Effector memory CD4-positive, alpha-beta T cell (primary cell): ENCODE data around the gene PCMTD2.

Source experiments
- DNase-seq, 3 donors: peaks; one replicate each; pipeline ENCODE4 v3.0.0-alpha.2; 2020
- H3K27ac ChIP-seq: 2 replicates; pipeline ENCODE4 v1.7.0; 2013; ENCODE audit warnings: mild to moderate bottlenecking, low read length, moderate library complexity; ENCODE audit not compliant: insufficient read depth, poor library complexity, severe bottlenecking
- H3K27me3 ChIP-seq: replicated peaks from 2 replicates; pipeline ENCODE4 v1.7.0; 2013; ENCODE audit warnings: mild to moderate bottlenecking, low read length; ENCODE audit not compliant: insufficient read depth, control insufficient read depth, poor library complexity, severe bottlenecking
- H3K36me3 ChIP-seq: 2 replicates; pipeline ENCODE4 v1.7.0; 2013; ENCODE audit warnings: mild to moderate bottlenecking, low read length, moderate library complexity; ENCODE audit not compliant: control insufficient read depth, insufficient read depth
- H3K4me1 ChIP-seq: 2 replicates; pipeline ENCODE4 v1.7.0; 2013; ENCODE audit warnings: low read length, mild to moderate bottlenecking; ENCODE audit not compliant: control insufficient read depth, insufficient read depth, poor library complexity, severe bottlenecking
- H3K4me3 ChIP-seq: 2 replicates; pipeline ENCODE4 v1.7.0; 2013; ENCODE audit warnings: low read length, low read depth, mild to moderate bottlenecking; ENCODE audit not compliant: insufficient read depth, poor library complexity, severe bottlenecking
- H3K9me3 ChIP-seq: 2 replicates; pipeline ENCODE4 v1.7.0; 2013; ENCODE audit warnings: mild to moderate bottlenecking, low read length, moderate library complexity; ENCODE audit not compliant: control insufficient read depth

PCMTD2 gene

DNA sequence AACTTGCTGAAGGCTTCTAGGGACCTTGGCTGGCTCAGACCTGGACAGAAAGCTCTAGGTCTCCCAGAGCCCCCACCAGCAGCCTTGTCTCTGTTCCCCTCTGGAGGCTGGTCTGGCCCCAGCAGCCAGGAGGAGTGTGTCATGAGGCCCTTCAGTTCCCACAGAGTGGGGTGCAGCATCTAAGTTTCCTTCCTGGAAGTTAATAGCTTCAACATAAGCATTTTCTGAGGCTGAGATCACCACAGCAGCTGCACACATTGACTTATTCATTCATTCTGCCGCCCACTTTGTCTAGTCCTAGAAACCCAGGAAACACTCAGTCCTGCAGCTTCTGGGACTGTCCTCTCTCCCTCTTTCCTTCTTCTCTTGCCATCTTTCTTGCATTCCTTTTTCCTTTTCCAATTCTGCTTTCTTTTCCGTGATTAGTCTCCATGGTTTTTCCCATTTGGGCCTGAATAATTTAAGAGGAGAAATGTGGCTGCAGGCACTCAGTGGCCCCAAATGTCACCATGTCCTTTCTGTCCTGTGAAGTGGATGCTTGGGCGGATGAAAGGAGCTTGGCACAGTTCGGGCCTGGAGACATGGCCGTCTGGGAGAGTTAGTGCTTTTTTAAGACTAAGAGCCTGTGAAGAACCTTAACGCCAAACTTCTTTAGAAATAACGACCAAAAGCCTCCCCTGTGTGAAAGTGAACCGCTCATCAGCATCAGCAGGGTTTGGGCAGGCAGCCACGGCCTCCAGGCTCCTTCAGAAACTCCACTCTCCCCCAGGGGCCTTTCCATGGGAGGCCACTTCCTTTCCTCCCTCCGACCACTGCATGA lies 31.0 kb upstream of the PCMTD2 start:
- no peak overlapping the region for H3K4me3 ChIP-seq
- no peak overlapping the region for H3K27ac ChIP-seq
- H3K4me1 ChIP-seq: peaks cover 10% of the 10 kb centered on the region
- H3K9me3 ChIP-seq: no peaks in the 10 kb centered on the region
- DNase-seq: no peak
- no peaks in the 10 kb centered on the region for H3K36me3 ChIP-seq
- no peaks in the 10 kb centered on the region for H3K27me3 ChIP-seq

DNA sequence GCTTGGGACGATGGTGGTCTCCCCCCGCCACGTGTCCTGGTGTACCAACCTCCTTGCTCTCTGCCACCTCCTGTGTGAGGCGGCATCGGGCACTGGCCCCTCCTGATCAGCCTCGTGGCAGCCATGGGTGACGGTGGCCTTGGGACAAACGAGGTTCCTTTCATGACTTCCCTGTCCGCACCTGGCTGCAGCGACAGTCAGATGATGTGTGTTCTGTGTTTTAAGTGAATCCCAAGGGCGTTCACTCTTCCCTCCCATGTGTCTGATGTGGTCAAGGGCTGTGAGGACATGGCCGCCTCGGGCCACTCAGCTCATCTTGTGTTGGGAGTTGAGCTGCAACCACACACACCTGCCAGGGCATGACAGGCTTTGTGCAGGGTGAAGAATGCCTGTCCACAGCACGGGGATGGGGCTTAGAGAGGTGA lies 30.4 kb upstream of the PCMTD2 start:
- no peak overlapping the region for H3K27ac ChIP-seq
- no peak for DNase-seq
- H3K27me3 ChIP-seq: no peaks in the 10 kb centered on the region
- H3K4me1 ChIP-seq: peaks cover 10% of the 10 kb centered on the region
- no peaks in the 10 kb centered on the region for H3K9me3 ChIP-seq
- H3K36me3 ChIP-seq: no peaks in the 10 kb centered on the region
- no peak overlapping the region for H3K4me3 ChIP-seq

DNA sequence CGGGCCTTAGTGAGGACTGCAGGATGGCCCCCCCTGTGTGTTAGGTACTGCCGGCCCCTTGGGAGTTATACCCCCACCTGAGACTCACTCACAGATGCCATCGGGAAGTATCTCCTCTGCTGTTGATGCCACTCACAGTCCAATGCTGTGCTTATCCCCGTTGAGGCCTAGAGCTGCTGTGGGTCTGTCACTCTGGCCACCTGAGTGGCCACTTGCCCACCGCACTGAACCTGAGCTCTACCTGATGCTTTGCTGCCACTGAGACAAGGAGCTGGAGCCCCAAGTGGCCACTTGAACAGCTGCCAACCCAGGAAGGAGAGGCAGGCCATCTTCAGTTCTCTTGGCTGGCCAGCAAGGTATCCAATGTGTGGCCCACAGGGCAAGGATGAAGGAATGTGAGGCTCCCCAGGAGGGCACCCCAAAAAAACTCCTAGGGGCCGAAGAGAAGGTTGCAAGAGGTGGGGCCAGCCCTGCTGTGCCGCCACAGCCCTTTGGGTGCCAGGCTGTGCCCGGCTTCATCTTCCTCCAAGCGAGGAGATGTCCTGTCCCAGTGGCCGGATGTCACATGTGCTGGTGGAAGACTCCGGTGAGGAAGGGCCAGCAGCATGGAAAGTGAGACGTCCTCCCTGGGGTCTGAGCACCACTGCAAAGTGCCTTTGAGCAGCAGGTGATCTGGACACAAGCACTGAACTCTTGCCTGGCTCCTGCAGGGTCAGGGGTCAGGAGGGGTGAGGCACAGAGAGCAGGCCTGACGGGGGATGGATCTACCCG lies 29.5 kb upstream of the PCMTD2 start:
- DNase-seq: no peak
- no peaks in the 10 kb centered on the region for H3K36me3 ChIP-seq
- H3K9me3 ChIP-seq: no peaks in the 10 kb centered on the region
- no peak overlapping the region for H3K4me3 ChIP-seq
- peaks cover 10% of the 10 kb centered on the region for H3K4me1 ChIP-seq
- no peaks in the 10 kb centered on the region for H3K27me3 ChIP-seq
- no peak overlapping the region for H3K27ac ChIP-seq

DNA sequence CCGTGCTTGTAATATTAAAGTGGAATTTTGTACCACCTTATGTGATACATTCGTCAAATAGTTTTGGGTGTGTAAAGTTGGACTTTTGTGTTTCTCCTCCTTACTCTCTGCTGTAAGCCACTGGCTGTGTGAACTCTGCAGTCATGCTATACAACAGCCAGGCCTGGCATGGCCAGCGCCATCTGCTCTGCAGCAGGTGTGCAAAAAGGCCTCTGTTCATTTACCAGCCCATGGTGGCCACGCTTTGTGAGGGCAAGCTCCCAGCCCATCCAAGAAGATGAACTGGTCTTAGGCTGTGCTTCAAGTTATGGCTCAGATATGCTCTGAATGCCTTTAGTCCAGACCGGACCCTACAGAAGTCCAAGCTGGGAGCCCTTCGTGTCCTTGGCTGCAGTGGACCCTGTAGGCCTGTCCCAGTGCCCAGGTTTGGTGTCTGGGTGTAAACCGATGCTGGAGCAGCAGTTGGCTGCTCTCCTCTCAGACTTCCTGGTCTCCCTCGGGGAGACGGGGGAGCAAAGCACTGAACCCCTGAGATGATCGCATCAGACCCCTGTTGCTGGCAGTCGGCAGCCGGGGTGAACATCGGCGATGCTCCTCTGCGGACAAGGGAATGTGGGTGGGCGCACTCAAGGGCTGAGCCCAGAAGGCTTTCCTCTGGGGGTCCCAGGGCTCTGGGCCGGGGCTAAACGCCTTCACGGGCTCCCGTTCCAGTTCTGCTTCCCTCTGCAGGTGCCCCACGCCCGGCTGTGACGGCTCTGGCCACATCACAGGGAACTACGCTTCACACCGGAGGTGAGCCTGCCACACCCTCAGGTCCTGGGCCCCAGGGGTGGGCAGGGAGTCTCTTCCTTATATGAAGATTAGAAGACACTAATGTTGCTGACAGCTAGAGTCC lies 28.6 kb upstream of the PCMTD2 start:
- H3K36me3 ChIP-seq: no peaks in the 10 kb centered on the region
- no peaks in the 10 kb centered on the region for H3K9me3 ChIP-seq
- DNase-seq: peak in 2 of 3 donors; percentile 8 to 23
- H3K27me3 ChIP-seq: no peaks in the 10 kb centered on the region
- H3K4me1 ChIP-seq: peaks cover 10% of the 10 kb centered on the region
- no peak overlapping the region for H3K4me3 ChIP-seq
- no peak overlapping the region for H3K27ac ChIP-seq

DNA sequence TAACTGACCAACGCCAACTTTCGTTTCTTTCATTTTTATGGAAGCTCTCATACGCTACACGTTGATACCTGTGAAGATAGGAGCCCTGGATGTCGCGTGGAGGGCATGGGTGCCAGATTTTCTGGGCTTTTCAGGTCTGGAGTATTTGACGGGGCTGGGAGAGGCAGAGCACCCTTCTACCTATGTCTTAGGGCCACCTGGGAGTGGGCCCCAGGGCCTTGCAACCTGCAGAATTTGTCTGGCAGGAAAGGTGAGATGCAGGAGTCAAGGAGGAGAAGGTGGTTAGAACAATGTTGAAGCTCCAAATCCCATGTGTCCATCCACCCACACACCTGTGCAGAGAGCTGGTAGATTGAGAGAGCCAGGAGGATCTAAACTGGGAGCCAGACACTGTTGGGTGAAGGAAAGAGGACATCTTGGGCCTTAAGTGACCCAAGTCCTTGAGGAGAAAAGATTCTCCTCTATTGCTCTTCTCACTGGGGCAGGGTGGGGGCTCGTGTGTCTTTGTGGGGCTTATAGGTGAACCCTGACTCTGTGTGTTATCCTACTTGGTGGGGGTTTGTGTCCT lies 27.4 kb upstream of the PCMTD2 start:
- H3K27me3 ChIP-seq: no peaks in the 10 kb centered on the region
- no peak overlapping the region for H3K4me3 ChIP-seq
- no peaks in the 10 kb centered on the region for H3K9me3 ChIP-seq
- no peak overlapping the region for H3K27ac ChIP-seq
- H3K36me3 ChIP-seq: no peaks in the 10 kb centered on the region
- no peak for DNase-seq
- H3K4me1 ChIP-seq: peaks cover 10% of the 10 kb centered on the region

DNA sequence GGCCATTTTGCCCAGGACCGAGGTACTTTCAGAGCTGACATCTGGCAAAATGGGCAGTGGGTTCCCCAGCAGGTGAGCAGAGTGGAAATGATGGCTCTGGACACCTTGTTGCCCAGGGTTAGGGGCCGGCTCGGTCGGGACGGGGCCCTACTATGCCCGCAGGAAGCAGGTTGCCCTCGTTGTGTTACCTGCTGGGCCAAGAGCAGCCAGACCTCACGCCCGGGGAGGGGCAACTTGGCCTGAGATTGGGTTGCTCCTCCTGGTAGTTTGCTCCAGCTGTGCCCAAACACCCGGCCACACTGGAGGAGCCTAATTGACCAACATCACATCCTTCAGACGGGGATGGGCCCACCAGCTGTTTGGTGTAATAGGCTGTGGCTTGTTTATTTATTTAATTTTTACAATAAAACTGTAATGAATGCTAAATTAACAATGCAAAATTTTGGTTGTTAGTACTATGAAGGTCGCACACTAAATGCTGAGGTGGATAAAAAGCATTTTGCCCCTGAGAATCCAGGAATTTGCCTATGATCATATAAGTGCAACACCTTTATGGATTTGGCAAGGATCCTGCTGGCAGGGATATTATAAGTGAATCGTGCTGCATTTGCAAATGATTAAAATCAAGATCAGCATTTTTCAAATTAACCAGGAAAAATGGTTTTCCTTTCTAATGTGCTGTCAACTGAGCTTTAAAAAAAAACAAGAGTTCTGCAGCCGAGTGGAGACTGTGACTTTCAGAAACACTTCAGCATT lies 26.6 kb upstream of the PCMTD2 start:
- H3K27ac ChIP-seq: no peak overlapping the region
- peaks cover 10% of the 10 kb centered on the region for H3K4me1 ChIP-seq
- H3K27me3 ChIP-seq: no peaks in the 10 kb centered on the region
- no peak overlapping the region for H3K4me3 ChIP-seq
- no peak for DNase-seq
- no peaks in the 10 kb centered on the region for H3K36me3 ChIP-seq
- H3K9me3 ChIP-seq: no peaks in the 10 kb centered on the region

DNA sequence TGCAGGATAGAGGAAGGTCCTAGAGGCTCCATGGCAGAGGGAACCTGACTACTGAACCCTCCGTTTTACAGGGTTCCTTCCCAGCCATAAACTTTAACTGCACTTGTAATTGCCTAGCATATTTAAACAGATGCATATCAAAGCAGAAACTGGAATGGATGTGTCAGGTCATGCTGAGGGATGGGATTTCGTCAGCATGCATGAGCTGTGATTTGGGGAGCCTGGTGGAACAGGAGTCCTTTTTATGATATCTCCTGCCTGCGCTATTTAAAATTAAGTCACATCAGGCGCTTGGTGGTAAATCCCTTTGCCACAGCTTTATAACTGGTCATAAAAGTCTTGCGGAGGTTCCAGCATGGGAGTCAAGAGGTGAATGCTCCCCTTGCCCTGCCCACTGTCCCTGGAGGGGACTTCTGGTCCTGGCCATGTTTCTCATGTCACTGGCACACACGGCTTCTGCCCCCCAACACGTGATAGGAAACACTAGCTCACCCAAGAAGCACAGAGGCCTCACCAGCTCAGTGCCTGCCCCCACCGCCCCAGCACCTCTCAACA lies 26.0 kb upstream of the PCMTD2 start:
- Histone ChIP-seq H3K4me3 (no peak overlapping the region), H3K4me1 (peaks cover 12% of the 10 kb centered on the region), H3K9me3 (no peaks in the 10 kb centered on the region), H3K27ac (no peak overlapping the region), H3K27me3 (no peaks in the 10 kb centered on the region), H3K36me3 (no peaks in the 10 kb centered on the region)
- DNase-seq: no peak

DNA sequence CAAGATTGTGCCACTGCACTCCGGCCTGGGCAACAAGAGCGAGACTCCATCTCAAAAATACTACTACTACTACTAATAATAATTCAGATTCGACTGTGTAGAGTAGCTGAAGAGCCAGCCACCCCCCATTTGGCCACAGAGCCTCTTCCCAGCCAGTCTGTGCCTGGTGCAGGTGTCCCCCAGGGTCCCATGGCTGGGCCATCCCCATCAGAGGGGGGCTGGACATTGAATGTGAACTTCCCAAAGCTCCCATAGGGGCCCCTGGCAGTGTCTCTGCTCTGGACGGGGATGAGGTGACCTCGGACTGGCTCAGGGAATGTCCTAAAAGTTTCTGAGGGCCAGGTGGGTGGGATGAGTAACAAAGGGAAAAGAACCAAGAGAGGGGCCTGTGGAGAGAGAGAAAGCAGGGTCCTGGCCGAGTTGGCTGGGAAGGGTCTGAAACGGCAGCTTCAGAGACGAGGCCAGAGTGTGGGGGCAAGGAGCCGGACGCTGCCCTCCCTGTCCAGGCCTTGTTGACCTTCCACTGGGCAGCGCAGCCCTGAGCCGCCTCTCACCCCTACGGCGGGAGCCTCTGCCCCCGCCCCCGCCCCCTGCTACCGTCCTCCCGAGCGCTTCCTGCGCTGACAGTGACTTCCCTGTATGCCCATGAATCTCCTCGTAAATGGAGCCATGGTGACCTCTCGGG lies 24.9 kb upstream of the PCMTD2 start:
- H3K27me3 ChIP-seq: no peaks in the 10 kb centered on the region
- no peaks in the 10 kb centered on the region for H3K36me3 ChIP-seq
- H3K27ac ChIP-seq: no peak overlapping the region
- H3K4me1 ChIP-seq: peaks cover 12% of the 10 kb centered on the region
- no peak for DNase-seq
- no peaks in the 10 kb centered on the region for H3K9me3 ChIP-seq
- no peak overlapping the region for H3K4me3 ChIP-seq
